HCT116 (cell line): ENCODE results near the gene WDHD1. TPM values are rescaled to one million over a fixed set of nuclear protein-coding genes. Genes with fewer than 3 reads are reported as not detected.

Experiments used
- ATAC-seq: fragments of 200-7000 bp; cut with Tn5 transposase; 2 replicates; pipeline ENCODE4 v1.9.1; 2020; ENCODE audit warnings: mild to moderate bottlenecking, moderate library complexity
- BruUV-seq: library from RNA; stranded (reverse); fragments of 400-500 nt; replicated peaks from 2 replicates; lab custom pipeline; 2021; lab: Mats Ljungman, UMichigan
- CTCF ChIA-PET: fragments of 300-600 bp; sonication (Branson Sonifier 250); formaldehyde crosslinking; loops from one replicate; lab custom pipeline; 2021; ENCODE audit warnings: antibody characterized with exemption; lab: Charles Lee
- POLR2A ChIA-PET: fragments of 300-600, 350-600 bp; sonication (Branson Sonifier 250); formaldehyde crosslinking; loops from one replicate; lab custom pipeline; 2021; ENCODE audit warnings: antibody characterized with exemption; lab: Charles Lee
- RAD21 ChIA-PET, 2 experiments: fragments of 300-600 bp; sonication (Branson Sonifier 250); formaldehyde crosslinking; loops; one replicate each; lab custom pipeline; 2023; ENCODE audit warnings: low total read pairs in 2 of 2; ENCODE audit not compliant: uncharacterized antibody in 2 of 2, unreplicated experiment in 2 of 2, low non-redundant PET in 1 of 2; lab: Charles Lee
- DNase-seq: peaks from one replicate; pipeline ENCODE4 v3.0.0-alpha.2; 2010; ENCODE audit warnings: low read depth, low spot score
- H2AFZ ChIP-seq: fragments of 200-600 bp; shearing (Covaris generic), sonication (generic); 2 replicates; pipeline ENCODE4 v1.6.1; 2017; ENCODE audit warnings: low read depth, mixed run types, mixed read lengths, antibody characterized with exemption, low read length; ENCODE audit not compliant: poor library complexity, severe bottlenecking
- H3K27ac ChIP-seq: 2 replicates; pipeline ENCODE4 v1.5.1; 2012; ENCODE audit warnings: low read depth, low read length
- H3K27me3 ChIP-seq: fragments of 200-600 bp; sonication (generic); 2 replicates; pipeline ENCODE4 v1.6.1; 2016; ENCODE audit warnings: mixed run types, low read length, mixed read lengths; ENCODE audit not compliant: insufficient read depth
- H3K36me3 ChIP-seq, 2 experiments: fragments of 200-500 bp in 1 of 2; fragments of 200-600 bp in 1 of 2; sonication (Bioruptor generic) in 1 of 2; sonication (generic) in 1 of 2; 2 replicates each; pipeline versions ENCODE4 v1.5.1 to v1.6.1; 2014 to 2016; ENCODE audit warnings: low read length in 2 of 2, inconsistent platforms in 1 of 2, mixed read lengths in 1 of 2, mixed run types in 1 of 2; ENCODE audit not compliant: insufficient read depth in 2 of 2, control insufficient read depth in 1 of 2
- H3K4me1 ChIP-seq, 2 experiments: fragments of 200-600 bp in 1 of 2; sonication (generic) in 1 of 2; 2 replicates each; pipeline versions ENCODE4 v1.5.1 to v1.6.1; 2012 to 2017; ENCODE audit warnings: low read length in 2 of 2, inconsistent platforms in 1 of 2, mild to moderate bottlenecking in 1 of 2, mixed read lengths in 1 of 2, mixed run types in 1 of 2, moderate library complexity in 1 of 2; ENCODE audit not compliant: insufficient read depth in 2 of 2, control insufficient read depth in 1 of 2
- H3K4me2 ChIP-seq: fragments of 200-600 bp; sonication (generic); 2 replicates; pipeline ENCODE4 v1.6.1; 2017; ENCODE audit warnings: mixed run types, low read length, mixed read lengths
- H3K4me3 ChIP-seq, 2 experiments: fragments of 200-600 bp in 1 of 2; sonication (generic) in 1 of 2; replicated peaks in 1 of 2; 2 replicates each; pipeline ENCODE4 v1.5.1; 2011 to 2016; ENCODE audit warnings: low read length in 2 of 2, control low read depth in 1 of 2, low read depth in 1 of 2, mild to moderate bottlenecking in 1 of 2, mixed read lengths in 1 of 2, mixed run types in 1 of 2
- H3K79me2 ChIP-seq: fragments of 200-600 bp; sonication (generic); 2 replicates; pipeline ENCODE4 v1.6.1; 2017; ENCODE audit warnings: mild to moderate bottlenecking, mixed run types, low read length, moderate library complexity, mixed read lengths; ENCODE audit not compliant: insufficient read depth
- H3K9ac ChIP-seq: fragments of 200-600 bp; sonication (generic); 2 replicates; pipeline ENCODE4 v1.6.1; 2016; ENCODE audit warnings: low read length, mixed read lengths
- H3K9me2 ChIP-seq: fragments of 200-600 bp; sonication (generic), shearing (Covaris generic); 2 replicates; pipeline ENCODE4 v1.6.1; 2017; ENCODE audit warnings: mixed run types, mild to moderate bottlenecking, moderate library complexity; ENCODE audit not compliant: insufficient read depth
- H3K9me3 ChIP-seq, 2 experiments: fragments of 200-500 bp in 1 of 2; fragments of 200-600 bp in 1 of 2; sonication (Bioruptor generic) in 1 of 2; sonication (generic) in 1 of 2; 2 replicates each; pipeline ENCODE4 v1.6.1; 2014 to 2017; ENCODE audit warnings: low read length in 2 of 2, mixed read lengths in 2 of 2, inconsistent platforms in 1 of 2, low read depth in 1 of 2, mild to moderate bottlenecking in 1 of 2, mixed run types in 1 of 2, moderate library complexity in 1 of 2; ENCODE audit not compliant: control insufficient read depth in 1 of 2, insufficient read depth in 1 of 2
- H4K20me1 ChIP-seq: fragments of 200-600 bp; sonication (generic), shearing (Covaris generic); 2 replicates; pipeline ENCODE4 v1.6.1; 2017; ENCODE audit warnings: mixed run types, mild to moderate bottlenecking, moderate library complexity; ENCODE audit not compliant: insufficient read depth
- ATF3 ChIP-seq: IDR thresholded peaks from 2 replicates; pipeline ENCODE4 v1.6.1; 2012
- CTCF ChIP-seq, 3 experiments: fragments of 200-600 bp in 1 of 3; sonication (generic) in 1 of 3; IDR thresholded peaks in 2 of 3; conservative IDR thresholded peaks in 1 of 3; 2 replicates each; pipeline ENCODE4 v1.5.1; 2012 to 2017; ENCODE audit warnings: low read depth in 2 of 3, low read length in 2 of 3, antibody characterized with exemption in 1 of 3, borderline replicate concordance in 1 of 3, control low read depth in 1 of 3, mild to moderate bottlenecking in 1 of 3, mixed read lengths in 1 of 3, mixed run types in 1 of 3, moderate library complexity in 1 of 3; ENCODE audit not compliant: insufficient read depth in 1 of 3
- EGR1 ChIP-seq: IDR thresholded peaks from 2 replicates; pipeline ENCODE4 v1.6.1; 2012; ENCODE audit warnings: low read depth
- ELF1 ChIP-seq: IDR thresholded peaks from 2 replicates; pipeline ENCODE4 v1.6.1; 2012; ENCODE audit warnings: low read depth, borderline replicate concordance
- EZH2 ChIP-seq: fragments of 200-600 bp; sonication (generic); IDR thresholded peaks from 2 replicates; pipeline ENCODE4 v1.6.1; 2017; ENCODE audit warnings: antibody characterized with exemption, mixed run types
- EZH2phosphoT487 ChIP-seq: fragments of 200-600 bp; IDR thresholded peaks from 2 replicates; pipeline ENCODE4 v1.6.1; 2018; ENCODE audit warnings: antibody characterized with exemption, borderline replicate concordance
- FOSL1 ChIP-seq: IDR thresholded peaks from 2 replicates; pipeline ENCODE4 v1.6.1; 2012; ENCODE audit warnings: low read depth
- JUND ChIP-seq: IDR thresholded peaks from 2 replicates; pipeline ENCODE4 v1.6.1; 2012
- POLR2AphosphoS5 ChIP-seq: IDR thresholded peaks from 2 replicates; pipeline ENCODE4 v1.6.1; 2011; ENCODE audit warnings: mild to moderate bottlenecking, low read depth, low read length, moderate library complexity
- REST ChIP-seq: IDR thresholded peaks from 2 replicates; pipeline ENCODE4 v1.6.1; 2012; ENCODE audit warnings: low read depth
- SIN3A ChIP-seq: IDR thresholded peaks from 2 replicates; pipeline ENCODE4 v1.6.1; 2012; ENCODE audit warnings: low read depth
- SRF ChIP-seq: IDR thresholded peaks from 2 replicates; pipeline ENCODE4 v1.6.1; 2012; ENCODE audit warnings: low read depth
- TCF7L2 ChIP-seq: IDR thresholded peaks from 2 replicates; pipeline ENCODE4 v1.7.0; 2011; ENCODE audit warnings: borderline replicate concordance, inconsistent platforms; ENCODE audit not compliant: insufficient read depth, insufficient read length; ENCODE audit errors: extremely low read depth
- YY1 ChIP-seq: IDR thresholded peaks from 2 replicates; pipeline ENCODE4 v1.6.1; 2011; ENCODE audit warnings: low read length, low read depth, moderate library complexity, mild to moderate bottlenecking; ENCODE audit not compliant: insufficient replicate concordance; ENCODE audit errors: extremely low read depth
- ZBTB33 ChIP-seq: IDR thresholded peaks from 2 replicates; pipeline ENCODE4 v1.6.1; 2011; ENCODE audit warnings: mild to moderate bottlenecking, low read length, moderate library complexity; ENCODE audit not compliant: insufficient replicate concordance; ENCODE audit errors: extremely low read depth
- ZFX ChIP-seq: fragments of 450-650 bp; IDR thresholded peaks from 2 replicates; pipeline ENCODE4 v1.6.1; 2017
- intact Hi-C: fragments of 100-400 bp; cut with micrococcal nuclease; formaldehyde crosslinking; loops from 2 replicates; pipeline ENCODE4 v1.10.0; 2022
- total RNA-seq: library from RNA; stranded (reverse); gene quantifications from one replicate; pipeline ENCODE4 v1.2.1, GENCODE V29; 2021; ENCODE audit not compliant: unreplicated experiment

WDHD1 gene
- total RNA-seq, 1 experiment from 2014 or later, result 44.3 TPM

GRCh38 chr14:55073856-55074255 is 47.0 kb upstream of the WDHD1 start:
- POLR2A ChIA-PET, result interaction anchor here (0.9 kb wide), 1 partner anchor 29 kb away, joined by 3 read pairs; no protein-coding TSS in a partner anchor
- RAD21 ChIA-PET, result no interaction called here
- H3K9me2 ChIP-seq, result no peaks in the 10 kb centered on the region
- no peaks in the 10 kb centered on the region for H4K20me1 ChIP-seq
- no peaks in the 10 kb centered on the region for H3K9me3 ChIP-seq
- H3K4me2 ChIP-seq, result no peak overlapping the region
- TF ChIP-seq JUND, result no peak
- no peak for TF ChIP-seq REST
- no peak for TF ChIP-seq TCF7L2
- TF ChIP-seq SIN3A, result no peak
- TF ChIP-seq EZH2phosphoT487, result no peak
- TF ChIP-seq YY1, result no peak
- no peak for TF ChIP-seq POLR2AphosphoS5
- no peak for TF ChIP-seq ZBTB33
- TF ChIP-seq FOSL1, result no peak
- no peak for TF ChIP-seq CTCF (IDR thresholded peaks at IDR 0.05 in 2 of 3, conservative IDR thresholded peaks at IDR 0.05 in 1 of 3; ENCODE audit: borderline replicate concordance in 1 of 3, insufficient read depth in 1 of 3, low read depth in 2 of 3, low read length in 2 of 3)
- no peak for TF ChIP-seq ATF3
- no peak for TF ChIP-seq EZH2
- TF ChIP-seq SRF, result no peak
- TF ChIP-seq EGR1, result no peak
- no peak for TF ChIP-seq ZFX
- no peak for TF ChIP-seq ELF1
- no peak overlapping the region for H2AFZ ChIP-seq
- intact Hi-C loops, result no loop called here
- BruUV-seq, result no TSS peak
- DNase-seq, result no peak
- no peak overlapping the region for H3K4me3 ChIP-seq
- ATAC-seq, result no peak
- H3K27ac ChIP-seq, result no peak overlapping the region
- CTCF ChIA-PET, result no interaction called here
- H3K9ac ChIP-seq, result no peak overlapping the region
- H3K36me3 ChIP-seq, result no peaks in the 10 kb centered on the region
- H3K27me3 ChIP-seq, result no peaks in the 10 kb centered on the region
- H3K4me1 ChIP-seq, result peaks cover 20 to 56% of the 10 kb centered on the region in 2 experiments
- H3K79me2 ChIP-seq, result no peaks in the 10 kb centered on the region
